Left lobe of liver (tissue), 2 donors: Measurements from ENCODE around the gene WDR18. TPM values are rescaled to one million over a fixed set of nuclear protein-coding genes. Genes with fewer than 3 reads are reported as not detected.

ENCODE experiments used
- ATAC-seq: fragments of 200-7000 bp; cut with Tn5 transposase; one replicate; pipeline ENCODE4 v1.9.1; 2020; ENCODE audit warnings: mild to moderate bottlenecking, moderate library complexity
- DNase-seq: peaks from one replicate; pipeline ENCODE4 v3.0.0-alpha.2; 2020; ENCODE audit warnings: low spot score
- total RNA-seq: library from RNA; stranded (reverse); gene quantifications from one replicate; pipeline ENCODE4 v1.2.1, GENCODE V29; 2021
- donor health status: DM: no; HTN: no; CAD: no; lungs with moderate emphysema.
- donor health status: DM: no; HTN: yes; CAD: no.

Gene WDR18
- total RNA-seq, 1 donor from 2014 or later: 34.7 TPM

DNA sequence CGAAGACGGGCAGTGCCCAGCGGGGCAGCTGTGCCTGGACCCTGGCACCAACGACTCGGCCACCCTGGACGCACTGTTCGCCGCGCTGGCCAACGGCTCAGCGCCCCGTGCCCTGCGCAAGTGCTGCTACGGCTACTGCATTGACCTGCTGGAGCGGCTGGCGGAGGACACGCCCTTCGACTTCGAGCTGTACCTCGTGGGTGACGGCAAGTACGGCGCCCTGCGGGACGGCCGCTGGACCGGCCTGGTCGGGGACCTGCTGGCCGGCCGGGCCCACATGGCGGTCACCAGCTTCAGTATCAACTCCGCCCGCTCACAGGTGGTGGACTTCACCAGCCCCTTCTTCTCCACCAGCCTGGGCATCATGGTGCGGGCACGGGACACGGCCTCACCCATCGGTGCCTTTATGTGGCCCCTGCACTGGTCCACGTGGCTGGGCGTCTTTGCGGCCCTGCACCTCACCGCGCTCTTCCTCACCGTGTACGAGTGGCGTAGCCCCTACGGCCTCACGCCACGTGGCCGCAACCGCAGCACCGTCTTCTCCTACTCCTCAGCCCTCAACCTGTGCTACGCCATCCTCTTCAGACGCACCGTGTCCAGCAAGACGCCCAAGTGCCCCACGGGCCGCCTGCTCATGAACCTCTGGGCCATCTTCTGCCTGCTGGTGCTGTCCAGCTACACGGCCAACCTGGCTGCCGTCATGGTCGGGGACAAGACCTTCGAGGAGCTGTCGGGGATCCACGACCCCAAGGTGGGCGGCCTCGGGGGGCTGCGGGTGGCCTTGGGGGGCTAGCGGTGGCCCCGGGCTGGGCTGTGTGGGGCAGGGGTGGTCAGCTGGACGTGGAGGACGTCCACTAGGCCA lies 20.9 kb downstream of the WDR18 start:
- ATAC-seq: no peak
- no peak for DNase-seq

DNA sequence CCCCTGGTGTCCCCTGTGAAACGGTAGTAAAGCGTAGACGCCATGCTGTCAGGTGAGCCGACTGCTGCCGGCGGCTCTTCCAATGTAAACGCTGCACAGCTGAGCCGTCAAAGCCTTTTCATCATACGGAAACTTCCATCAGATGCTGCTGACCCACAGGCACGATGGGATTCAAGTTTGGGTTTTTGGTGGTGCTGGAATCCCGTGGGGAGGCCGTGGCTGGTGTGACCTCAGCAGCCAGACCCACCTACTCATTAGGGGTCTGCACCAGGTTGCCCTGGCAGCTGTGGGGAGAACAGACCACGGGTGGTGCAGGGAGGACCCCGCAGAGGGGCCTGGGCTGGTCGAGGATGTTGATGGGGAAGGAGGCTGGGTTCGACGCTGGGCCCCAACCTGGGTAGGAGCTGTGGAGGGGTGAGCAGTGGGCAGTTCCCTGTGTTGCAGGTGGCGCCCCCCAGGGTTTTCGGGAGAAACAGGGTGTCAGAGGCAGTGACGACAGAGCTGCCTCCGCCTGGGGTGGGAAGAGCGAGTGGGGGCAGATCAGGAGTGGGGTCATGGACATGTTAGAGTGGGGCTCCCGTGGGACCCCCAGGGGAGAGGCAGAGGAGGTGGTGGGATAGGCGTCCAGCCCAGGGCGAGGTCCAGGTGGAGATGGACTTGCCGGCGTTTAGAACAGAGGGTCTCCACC lies 22.7 kb downstream of the WDR18 start:
- ATAC-seq: no peak

DNA sequence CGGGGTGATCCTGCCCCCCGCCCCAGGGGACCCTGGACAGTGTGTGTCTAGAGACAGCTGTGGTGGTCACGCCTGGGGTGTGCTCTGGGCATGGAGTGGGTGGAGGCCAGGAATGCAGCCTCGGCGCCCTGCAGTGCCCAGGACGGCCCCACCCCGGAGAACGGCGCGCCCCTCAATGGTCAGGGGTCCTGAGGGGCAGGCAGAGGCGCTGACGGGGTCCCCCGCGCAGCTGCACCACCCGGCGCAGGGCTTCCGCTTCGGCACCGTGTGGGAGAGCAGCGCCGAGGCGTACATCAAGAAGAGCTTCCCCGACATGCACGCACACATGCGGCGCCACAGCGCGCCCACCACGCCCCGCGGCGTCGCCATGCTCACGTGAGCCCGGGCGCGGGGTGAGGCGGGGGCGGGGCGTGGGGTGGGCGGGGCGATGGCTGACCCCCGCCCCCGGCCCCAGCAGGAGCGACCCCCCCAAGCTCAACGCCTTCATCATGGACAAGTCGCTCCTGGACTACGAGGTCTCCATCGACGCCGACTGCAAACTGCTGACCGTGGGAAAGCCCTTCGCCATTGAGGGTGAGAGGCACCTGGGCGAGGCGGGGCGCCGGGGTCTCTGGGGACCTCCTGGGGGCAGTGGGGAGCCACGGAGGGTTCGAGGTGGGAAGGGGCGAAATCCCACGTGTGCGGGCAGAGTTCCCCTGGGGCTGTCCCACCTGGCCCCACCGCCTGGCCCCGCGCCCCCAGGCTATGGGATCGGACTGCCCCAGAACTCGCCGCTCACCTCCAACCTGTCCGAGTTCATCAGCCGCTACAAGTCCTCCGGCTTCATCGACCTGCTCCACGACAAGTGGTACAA lies 23.5 kb downstream of the WDR18 start:
- no peak for DNase-seq
- ATAC-seq: no peak

More for the DNA sequence above, 22.7 kb downstream of the WDR18 start:
- no peak for DNase-seq

GRCh38 chr19:1008268-1009040 lies 24.3 kb downstream of the WDR18 start:
- no peak for ATAC-seq

GRCh38 chr19:1009041-1009980 lies 25.2 kb downstream of the WDR18 start:
- no peak for DNase-seq
- peak; percentile 6 for ATAC-seq

More at GRCh38 chr19:1008268-1009040, 24.3 kb downstream of the WDR18 start:
- DNase-seq: no peak

DNA sequence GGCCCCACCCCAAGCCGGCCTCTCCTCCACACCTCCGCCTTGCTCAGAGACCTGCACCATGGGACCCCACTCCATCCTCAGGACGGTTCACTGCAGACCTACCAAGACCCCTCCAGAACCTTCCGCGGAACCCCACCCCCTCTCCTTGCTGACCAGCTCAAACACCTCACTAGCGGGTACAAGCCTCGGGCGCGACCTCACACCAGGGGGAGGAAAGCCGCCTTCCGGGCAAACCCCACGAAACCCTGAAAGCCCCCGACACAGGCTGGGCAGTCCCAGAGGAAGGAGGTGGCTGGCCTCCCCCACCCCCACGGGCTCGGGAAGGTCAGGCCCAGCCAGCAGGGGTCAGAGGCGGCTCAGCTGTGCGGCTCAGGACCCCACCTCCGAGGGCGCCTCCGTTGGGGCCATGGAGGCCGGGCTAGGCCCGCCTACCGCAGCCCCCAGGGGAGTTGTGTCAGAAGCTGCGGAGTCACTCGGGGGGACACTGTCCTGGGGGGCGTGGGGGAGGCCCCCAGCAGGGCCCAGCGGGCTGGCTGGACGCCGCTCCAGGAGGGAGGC lies 25.9 kb downstream of the WDR18 start:
- ATAC-seq (no peak), DNase-seq (no peak)

DNA sequence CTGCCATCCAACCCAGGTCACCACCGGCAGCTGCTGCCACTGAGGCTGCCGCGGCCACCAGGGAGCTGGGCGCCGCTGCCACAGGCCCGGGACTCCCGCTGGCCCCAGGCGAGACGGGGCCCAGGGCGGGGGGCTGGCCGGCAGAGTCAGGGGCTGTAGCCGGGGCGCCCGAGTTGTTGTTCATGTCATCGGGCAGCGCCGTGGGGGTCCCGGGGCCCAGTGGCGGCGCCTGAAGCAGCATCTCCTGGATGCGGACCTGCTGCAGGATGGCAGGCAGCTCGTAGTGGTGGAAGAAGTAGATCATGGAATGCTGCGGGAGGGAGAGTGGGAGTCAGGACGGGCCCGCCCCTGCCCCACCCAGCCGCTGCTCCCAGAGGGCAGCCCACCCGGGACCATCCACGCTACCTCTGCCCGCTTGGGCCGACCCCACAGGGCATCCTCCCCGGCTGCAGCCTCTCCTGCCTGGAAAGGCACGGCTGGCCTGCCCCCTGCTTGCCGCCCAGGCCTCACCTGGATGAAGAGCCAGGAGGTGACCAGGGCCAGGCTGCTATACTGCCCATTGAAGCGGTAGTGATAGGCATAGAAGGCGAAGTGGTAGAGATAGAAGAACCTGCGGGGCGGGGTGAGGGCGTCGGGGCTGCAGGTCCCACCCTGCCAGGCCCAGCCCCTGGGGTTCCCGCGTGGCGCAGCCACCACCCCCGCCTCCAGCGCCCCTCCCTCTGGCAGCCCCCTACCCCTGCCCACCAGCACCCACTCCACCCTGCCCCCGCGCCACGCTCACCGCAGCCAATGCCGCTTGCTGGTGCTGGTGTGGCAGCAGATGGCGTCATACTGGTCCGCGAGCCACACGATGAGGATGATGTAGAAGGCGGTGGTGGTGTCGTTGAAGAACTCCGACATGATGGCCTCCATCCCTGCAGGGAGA lies 26.7 kb downstream of the WDR18 start:
- DNase-seq: no peak
- ATAC-seq: no peak

DNA sequence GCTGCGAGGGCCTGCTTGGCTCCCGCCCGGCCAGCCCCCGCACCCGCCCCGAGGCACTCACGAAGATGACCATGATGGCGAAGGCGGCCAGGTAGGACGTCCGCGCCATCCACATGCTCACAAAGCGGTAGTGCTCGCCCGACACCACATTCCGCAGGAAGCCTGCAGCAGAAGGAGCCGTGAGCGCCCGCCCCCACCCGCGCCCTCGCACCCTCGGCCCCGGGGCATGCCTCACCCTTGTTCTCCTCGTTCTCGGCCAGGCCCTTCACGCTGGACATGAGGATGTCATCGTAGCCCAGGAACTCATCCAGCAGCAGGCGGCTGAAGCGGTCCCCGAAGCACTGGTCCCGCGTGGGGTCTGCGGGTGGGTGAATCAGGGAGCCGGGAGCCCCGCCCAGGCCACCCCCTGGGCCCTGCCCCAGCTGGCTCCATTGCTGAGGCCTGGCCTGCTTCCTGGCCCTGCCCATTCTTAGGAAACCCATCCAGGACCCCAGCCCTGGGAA lies 27.7 kb downstream of the WDR18 start:
- no peak for DNase-seq

GRCh38 chr19:1012334-1012733 lies 28.2 kb downstream of the WDR18 start:
- no peak for DNase-seq
- ATAC-seq: no peak

More for the DNA sequence above, 27.7 kb downstream of the WDR18 start:
- ATAC-seq: no peak

- DNase-seq: no peak
- ATAC-seq: no peak
These were observed 29.1 kb downstream of the WDR18 start for GRCh38 chr19:1013218-1013617.

DNA sequence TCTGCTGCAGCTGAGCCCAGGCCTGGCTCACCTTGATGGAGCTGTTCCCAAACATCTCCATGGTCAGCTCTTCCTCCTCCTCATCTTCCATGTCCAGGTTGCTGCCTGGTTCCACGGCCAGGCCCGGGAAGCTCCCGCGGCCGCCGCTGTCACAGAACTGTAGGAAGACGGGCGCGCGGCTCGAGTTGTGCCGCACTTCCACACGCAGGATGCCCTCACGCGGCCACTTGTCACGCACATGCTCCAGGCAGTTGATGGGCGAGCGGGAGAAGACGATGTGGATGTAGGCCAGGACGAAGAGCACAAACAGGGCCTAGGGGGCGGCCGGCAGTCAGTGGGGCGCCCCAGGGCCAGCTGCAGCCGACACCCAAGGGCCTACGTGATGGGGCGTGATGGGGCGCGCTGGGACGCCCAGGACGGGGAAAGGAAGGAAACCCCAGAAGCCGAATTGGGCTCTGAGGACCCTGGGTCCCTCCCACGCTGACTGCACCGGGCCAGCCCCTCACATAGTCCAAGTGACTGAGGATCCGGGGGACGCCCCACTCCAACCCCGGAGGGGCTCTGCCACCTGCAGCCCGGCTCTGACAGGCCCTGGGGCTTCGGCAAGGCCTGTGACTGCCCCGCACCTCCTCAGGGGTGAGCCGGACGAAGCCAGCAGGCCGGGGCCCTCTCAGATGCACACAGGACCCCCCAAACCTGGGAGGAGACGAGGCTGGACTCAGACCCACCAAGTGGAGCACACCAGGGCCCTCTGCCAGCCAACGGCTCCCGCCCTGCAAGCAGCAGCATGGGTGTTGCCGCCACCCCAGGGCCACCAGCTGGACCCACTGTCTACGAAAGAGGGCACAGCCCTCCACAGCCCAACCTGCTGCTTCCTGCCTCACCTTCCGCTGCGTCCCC lies 30.3 kb downstream of the WDR18 start:
- DNase-seq: no peak
- ATAC-seq: no peak

GRCh38 chr19:1015061-1015781 lies 31.1 kb downstream of the WDR18 start:
- ATAC-seq: no peak
- DNase-seq: no peak

DNA sequence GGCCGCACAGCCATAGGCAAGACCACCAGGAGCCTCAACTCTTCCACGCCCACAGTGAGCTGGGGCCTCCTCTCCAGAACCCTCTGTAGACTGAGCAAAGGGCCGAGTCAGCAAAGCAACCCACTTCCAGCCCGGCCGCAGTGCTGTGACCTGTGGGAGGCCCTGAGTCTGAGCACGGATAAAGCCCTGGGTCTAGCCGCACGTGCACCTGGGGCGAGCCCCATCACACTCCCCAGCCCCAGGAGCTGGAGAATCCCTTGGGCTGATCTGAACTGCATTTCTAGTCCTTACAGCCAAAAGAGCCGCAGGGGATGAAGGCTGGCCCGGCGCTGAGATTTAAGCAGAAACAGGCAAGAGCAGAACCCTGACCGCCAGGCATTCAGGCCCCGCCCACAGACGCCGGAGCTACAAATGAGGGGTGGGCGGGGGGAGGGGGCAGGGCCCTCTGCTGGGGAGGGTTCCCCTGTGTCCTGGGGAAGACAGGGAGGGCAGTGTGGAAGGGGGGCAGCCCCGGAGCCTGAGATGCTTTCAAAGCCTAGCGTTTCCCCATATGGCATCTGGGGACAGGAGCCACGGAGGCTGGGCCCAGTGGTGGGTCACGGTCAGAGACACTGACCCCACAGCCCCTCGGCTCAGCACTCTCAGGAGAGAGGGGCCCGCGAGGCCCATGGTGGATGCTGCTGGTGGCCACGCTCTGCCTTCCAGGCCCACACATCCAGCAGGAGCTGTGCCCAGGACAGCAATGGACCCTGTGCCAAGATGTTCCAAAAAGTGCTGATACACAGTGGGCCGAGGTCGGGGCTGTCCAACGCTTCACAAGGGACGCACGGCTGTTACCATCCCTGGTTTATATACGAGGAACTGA lies 31.9 kb downstream of the WDR18 start:
- DNase-seq: no peak
- ATAC-seq: no peak

GRCh38 chr19:1016647-1017114 lies 32.5 kb downstream of the WDR18 start:
- ATAC-seq: peak; percentile 53

More at GRCh38 chr19:1016647-1017114, 32.5 kb downstream of the WDR18 start:
- DNase-seq: peak; percentile 84
